Measurements from ENCODE around the gene FMNL2. TPM values are rescaled to one million over a fixed set of nuclear protein-coding genes. Genes with fewer than 3 reads are reported as not detected.

FMNL2 gene
- total RNA-seq, 1 experiment from 2014 or later, result 28.1 TPM

DNA sequence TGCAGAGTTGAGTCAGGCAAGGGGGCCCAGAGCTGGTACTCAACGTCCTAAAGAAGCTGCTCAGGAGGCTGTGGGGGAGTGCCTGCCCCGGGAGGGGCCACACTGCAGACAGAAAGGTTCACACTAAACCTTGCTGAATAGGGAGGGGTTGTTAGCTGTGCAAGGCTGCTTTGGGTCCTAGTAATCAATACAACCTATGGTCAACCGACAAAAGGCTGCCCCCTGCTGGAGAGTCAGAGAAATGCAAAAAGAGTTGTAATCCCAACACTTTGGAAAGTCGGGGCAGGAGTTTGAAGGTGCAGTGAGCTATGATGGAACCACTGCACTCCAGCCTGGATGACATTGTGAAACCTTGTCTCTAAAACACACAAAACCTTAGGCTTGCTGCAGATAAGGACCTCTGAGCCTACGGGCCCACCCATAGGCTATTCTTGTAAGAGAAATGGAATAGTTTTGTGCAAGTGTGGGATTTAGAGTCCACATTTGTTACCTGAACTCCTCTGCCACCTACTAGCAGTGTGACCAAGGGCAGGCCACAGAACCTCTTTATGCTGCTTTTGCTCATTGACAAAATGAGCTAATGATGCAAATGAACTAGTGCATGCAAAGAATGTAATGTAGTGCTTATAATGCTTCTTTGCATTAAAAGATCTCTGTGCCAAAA, 300.8 kb downstream of the FMNL2 start:
- H3K4me3 ChIP-seq (replicated peaks in 1 of 2; ENCODE audit: low read depth in 1 of 2, low read length in 2 of 2), result no peak overlapping the region
- no peak overlapping the region for H3K9ac ChIP-seq (ENCODE audit: low read length)
- H3K27ac ChIP-seq (ENCODE audit: low read depth, low read length), result no peak overlapping the region
- H3K4me1 ChIP-seq (ENCODE audit: control insufficient read depth in 1 of 2, insufficient read depth in 2 of 2, low read length in 2 of 2), result no peaks in the 10 kb centered on the region
- no peak overlapping the region for H2AFZ ChIP-seq (ENCODE audit: low read depth, low read length, poor library complexity, severe bottlenecking)
- H3K4me2 ChIP-seq (ENCODE audit: low read length), result no peak overlapping the region
- H3K79me2 ChIP-seq (ENCODE audit: insufficient read depth, low read length), result no peaks in the 10 kb centered on the region
- ChIA-PET RAD21 (ENCODE audit: low non-redundant PET in 1 of 2, low total read pairs in 2 of 2, uncharacterized antibody in 2 of 2, unreplicated experiment in 2 of 2) (interaction anchor here (1.0 to 1.4 kb wide), 3 partner anchors 454 to 460 kb away, joined by 3 to 5 read pairs (median 4); partner anchors contain the start of gene STAM2 (in 1 of the 2)), POLR2A (no interaction called here), CTCF (interaction anchor here (0.6 to 2.8 kb wide), 16 partner anchors 8 to 599 kb away, joined by 3 to 13 read pairs (median 4); partner anchors contain the start of gene STAM2)
- DNase-seq (ENCODE audit: low read depth, low spot score) (peak; percentile 34), ATAC-seq (peak; percentile 83)
- H3K27me3 ChIP-seq (ENCODE audit: insufficient read depth, low read length), result no peaks in the 10 kb centered on the region
- H3K9me2 ChIP-seq (ENCODE audit: insufficient read depth), result no peaks in the 10 kb centered on the region
- H3K9me3 ChIP-seq (ENCODE audit: control insufficient read depth in 1 of 2, insufficient read depth in 1 of 2, low read depth in 1 of 2, low read length in 2 of 2), result no peaks in the 10 kb centered on the region
- no peak for TF ChIP-seq POLR2A (IDR thresholded peaks at IDR 0.05; ENCODE audit: borderline replicate concordance, extremely low read depth, insufficient read depth, insufficient read length)
- TF ChIP-seq RAD21 (IDR thresholded peaks at IDR 0.05; ENCODE audit: low read depth), result peak; percentile 86
- no peak for TF ChIP-seq ZNF274 (IDR thresholded peaks at IDR 0.05; ENCODE audit: low read depth, low read length)
- no peak for TF ChIP-seq CEBPB (IDR thresholded peaks at IDR 0.05; ENCODE audit: low read depth)
- TF ChIP-seq ATF3 (IDR thresholded peaks at IDR 0.05), result no peak
- TF ChIP-seq CTCF (IDR thresholded peaks at IDR 0.05 in 2 of 3, conservative IDR thresholded peaks at IDR 0.05 in 1 of 3; ENCODE audit: borderline replicate concordance in 1 of 3, insufficient read depth in 1 of 3, low read depth in 2 of 3, low read length in 2 of 3), result peak; percentile 71 to 88 (median 76)
- TF ChIP-seq SP1 (IDR thresholded peaks at IDR 0.05; ENCODE audit: low read depth), result no peak
- TF ChIP-seq EZH2phosphoT487 (IDR thresholded peaks at IDR 0.05; ENCODE audit: borderline replicate concordance), result no peak
- no peak for TF ChIP-seq ELF1 (IDR thresholded peaks at IDR 0.05; ENCODE audit: borderline replicate concordance, low read depth)
- no peak for TF ChIP-seq SIN3A (IDR thresholded peaks at IDR 0.05; ENCODE audit: low read depth)
- no peak for TF ChIP-seq CBX3 (IDR thresholded peaks at IDR 0.05; ENCODE audit: low read depth)
- intact Hi-C loops (cut with micrococcal nuclease), result loop anchor here (1.0 kb wide), 3 partner anchors 445 to 598 kb away; no protein-coding TSS in a partner anchor
- no TSS peak for BruUV-seq (replicated peaks)
- H4K20me1 ChIP-seq (ENCODE audit: insufficient read depth), result no peaks in the 10 kb centered on the region
- peaks cover under 1 to 11% of the 10 kb centered on the region in 2 experiments; a peak in 2 of 4 replicates for H3K36me3 ChIP-seq (ENCODE audit: control insufficient read depth in 1 of 2, insufficient read depth in 2 of 2, low read length in 2 of 2)

Data from HCT116 (cell line).